Caco-2 (cell line): Measurements from ENCODE around the gene GRM4. TPM values are rescaled to one million over a fixed set of nuclear protein-coding genes. Genes with fewer than 3 reads are reported as not detected.

Experiments used
- BruUV-seq: library from RNA; stranded (reverse); fragments of 400-500 nt; replicated peaks from 2 replicates; lab custom pipeline; 2021; lab: Mats Ljungman, UMichigan
- CTCF ChIA-PET: fragments of 300-600 bp; sonication (Branson Sonifier 250); formaldehyde crosslinking; loops from one replicate; lab custom pipeline; 2022; ENCODE audit warnings: antibody characterized with exemption; lab: Charles Lee
- POLR2A ChIA-PET: fragments of 300-600 bp; sonication (Branson Sonifier 250); formaldehyde crosslinking; loops from one replicate; lab custom pipeline; 2022; ENCODE audit warnings: antibody characterized with exemption; lab: Charles Lee
- DNase-seq, 2 experiments: peaks; one replicate each; pipeline versions ENCODE4 v3.0.0 to v3.0.0-alpha.2; 2020 to 2022
- H3K27me3 ChIP-seq: replicated peaks from 2 replicates; pipeline ENCODE4 v1.6.0; 2011; ENCODE audit warnings: low read length; ENCODE audit not compliant: control insufficient read depth, insufficient read depth
- H3K36me3 ChIP-seq: 2 replicates; pipeline ENCODE4 v1.5.1; 2011; ENCODE audit warnings: low read length; ENCODE audit not compliant: control insufficient read depth, insufficient read depth
- H3K4me1 ChIP-seq: fragments of 250-450 bp; sonication (Bioruptor Pico); 2 replicates; pipeline ENCODE4 v1.5.1; 2020; ENCODE audit warnings: mild to moderate bottlenecking
- H3K4me3 ChIP-seq: 2 replicates; pipeline ENCODE4 v1.5.1; 2011; ENCODE audit warnings: low read depth, mild to moderate bottlenecking, control low read depth, low read length
- H3K9me3 ChIP-seq: fragments of 250-450 bp; sonication (Bioruptor Pico); 2 replicates; pipeline ENCODE4 v1.5.1; 2020; ENCODE audit warnings: mild to moderate bottlenecking, moderate library complexity
- H3K27ac Mint-ChIP-seq: one replicate; pipeline ENCODE4 v1.8.0; 2022; ENCODE audit warnings: mixed read lengths; ENCODE audit not compliant: unreplicated experiment
- H3K27me3 Mint-ChIP-seq: one replicate; pipeline ENCODE4 v1.8.0; 2022; ENCODE audit warnings: mixed read lengths; ENCODE audit not compliant: insufficient read depth, unreplicated experiment
- H3K36me3 Mint-ChIP-seq: one replicate; pipeline ENCODE4 v1.8.0; 2022; ENCODE audit warnings: mild to moderate bottlenecking, mixed read lengths; ENCODE audit not compliant: insufficient read depth, unreplicated experiment
- H3K4me1 Mint-ChIP-seq: one replicate; pipeline ENCODE4 v1.8.0; 2022; ENCODE audit warnings: low read depth, mixed read lengths; ENCODE audit not compliant: unreplicated experiment
- H3K4me3 Mint-ChIP-seq: one replicate; pipeline ENCODE4 v1.8.0; 2022; ENCODE audit warnings: mild to moderate bottlenecking, moderate library complexity, mixed read lengths; ENCODE audit not compliant: unreplicated experiment
- H3K9me3 Mint-ChIP-seq: one replicate; pipeline ENCODE4 v1.8.0; 2022; ENCODE audit warnings: mixed read lengths; ENCODE audit not compliant: unreplicated experiment
- intact Hi-C: fragments of 100-400 bp; cut with micrococcal nuclease; formaldehyde crosslinking; loops from one replicate; pipeline ENCODE4 v1.10.0; 2022; ENCODE audit not compliant: unreplicated experiment
- total RNA-seq: library from RNA; stranded (reverse); gene quantifications from 2 replicates; pipeline ENCODE4 v1.2.3, GENCODE V29; 2022
- TF ChIP-seq, protein P1 (sequence below), 2 experiments: fragments of 200-600 bp in 1 of 2; IDR thresholded peaks; 1 replicate in 1 of 2; 2 replicates in 1 of 2; pipeline versions ENCODE4 v1.5.1 to v1.8.0; 2011 to 2022; ENCODE audit warnings: antibody characterized with exemption in 1 of 2, control low read depth in 1 of 2, inconsistent platforms in 1 of 2, low read depth in 1 of 2, low read length in 1 of 2, mild to moderate bottlenecking in 1 of 2, moderate library complexity in 1 of 2; ENCODE audit not compliant: insufficient read depth in 1 of 2, severe bottlenecking in 1 of 2, unreplicated experiment in 1 of 2

Gene GRM4
- total RNA-seq, 1 experiment from 2014 or later: 0.09 TPM

- POLR2A ChIA-PET: no interaction called here
- TF ChIP-seq, protein P1, sequence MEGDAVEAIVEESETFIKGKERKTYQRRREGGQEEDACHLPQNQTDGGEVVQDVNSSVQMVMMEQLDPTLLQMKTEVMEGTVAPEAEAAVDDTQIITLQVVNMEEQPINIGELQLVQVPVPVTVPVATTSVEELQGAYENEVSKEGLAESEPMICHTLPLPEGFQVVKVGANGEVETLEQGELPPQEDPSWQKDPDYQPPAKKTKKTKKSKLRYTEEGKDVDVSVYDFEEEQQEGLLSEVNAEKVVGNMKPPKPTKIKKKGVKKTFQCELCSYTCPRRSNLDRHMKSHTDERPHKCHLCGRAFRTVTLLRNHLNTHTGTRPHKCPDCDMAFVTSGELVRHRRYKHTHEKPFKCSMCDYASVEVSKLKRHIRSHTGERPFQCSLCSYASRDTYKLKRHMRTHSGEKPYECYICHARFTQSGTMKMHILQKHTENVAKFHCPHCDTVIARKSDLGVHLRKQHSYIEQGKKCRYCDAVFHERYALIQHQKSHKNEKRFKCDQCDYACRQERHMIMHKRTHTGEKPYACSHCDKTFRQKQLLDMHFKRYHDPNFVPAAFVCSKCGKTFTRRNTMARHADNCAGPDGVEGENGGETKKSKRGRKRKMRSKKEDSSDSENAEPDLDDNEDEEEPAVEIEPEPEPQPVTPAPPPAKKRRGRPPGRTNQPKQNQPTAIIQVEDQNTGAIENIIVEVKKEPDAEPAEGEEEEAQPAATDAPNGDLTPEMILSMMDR (IDR thresholded peaks at IDR 0.05; ENCODE audit: insufficient read depth in 1 of 2, low read depth in 1 of 2, low read length in 1 of 2, severe bottlenecking in 1 of 2, unreplicated experiment in 1 of 2): no peak
- H3K27me3 ChIP-seq: no peaks in the 10 kb centered on the region; the same call in 1 of the 2 replicates
These were observed 30.5 kb downstream of the GRM4 start for GRCh38 chr6:34115403-34115795.

DNA sequence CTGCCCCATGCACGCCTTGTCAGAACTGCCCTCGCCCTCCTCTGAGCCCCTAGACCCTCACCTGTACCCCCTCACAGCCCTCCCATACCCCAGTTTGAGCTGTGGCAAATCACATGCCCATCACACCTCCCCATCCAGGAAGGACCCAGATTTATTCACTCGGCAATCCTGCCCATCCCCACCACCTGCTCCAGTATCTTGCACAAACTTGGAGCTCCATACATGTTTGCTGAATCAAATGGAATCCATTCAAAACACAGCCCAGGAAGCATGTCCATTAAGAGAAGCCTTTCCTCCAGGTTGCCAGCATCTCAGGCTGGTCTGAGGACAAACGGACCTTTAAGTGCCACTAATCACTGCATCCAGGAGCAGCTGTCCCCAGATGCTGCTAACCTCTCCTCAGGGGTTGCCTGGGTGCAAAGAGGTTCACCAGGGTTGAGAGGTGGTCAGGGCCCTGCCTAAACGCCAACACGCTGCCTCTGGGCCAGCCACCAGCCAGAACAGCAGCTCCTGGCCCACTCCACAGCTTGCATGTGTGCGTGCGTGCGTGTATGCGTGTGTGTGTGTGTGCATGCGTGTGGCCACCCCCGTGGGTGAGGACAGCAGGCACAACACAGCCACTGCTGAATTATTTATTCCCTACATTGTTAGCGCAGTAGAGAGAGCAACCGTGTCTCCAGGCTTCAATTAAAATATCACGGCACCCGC lies 31.0 kb downstream of the GRM4 start:
- no TSS peak for BruUV-seq
- Mint-ChIP-seq H3K36me3 (no peaks in the 10 kb centered on the region), H3K27ac (no peak overlapping the region), H3K4me3 (no peak overlapping the region), H3K9me3 (no peaks in the 10 kb centered on the region), H3K4me1 (no peaks in the 10 kb centered on the region), H3K27me3 (peaks cover 26% of the 10 kb centered on the region)
- Histone ChIP-seq H3K9me3 (no peaks in the 10 kb centered on the region), H3K4me1 (no peaks in the 10 kb centered on the region), H3K27me3 (no peaks in the 10 kb centered on the region; the same call in 1 of the 2 replicates), H3K4me3 (no peak overlapping the region), H3K36me3 (no peaks in the 10 kb centered on the region)
- CTCF ChIA-PET: no interaction called here
- TF ChIP-seq, protein P1 (IDR thresholded peaks at IDR 0.05; ENCODE audit: insufficient read depth in 1 of 2, low read depth in 1 of 2, low read length in 1 of 2, severe bottlenecking in 1 of 2, unreplicated experiment in 1 of 2): no peak
- intact Hi-C loops: loop anchor here (1.0 kb wide), 1 partner anchor 17 kb away; no protein-coding TSS in a partner anchor
- no peak for DNase-seq
- POLR2A ChIA-PET: no interaction called here

More at GRCh38 chr6:34115403-34115795, 30.5 kb downstream of the GRM4 start:
- Histone ChIP-seq H3K4me3 (no peak overlapping the region), H3K9me3 (no peaks in the 10 kb centered on the region), H3K36me3 (no peaks in the 10 kb centered on the region), H3K4me1 (no peaks in the 10 kb centered on the region)
- Mint-ChIP-seq H3K27ac (no peak overlapping the region), H3K9me3 (no peaks in the 10 kb centered on the region), H3K27me3 (peaks cover 26% of the 10 kb centered on the region), H3K4me1 (no peaks in the 10 kb centered on the region), H3K4me3 (no peak overlapping the region), H3K36me3 (no peaks in the 10 kb centered on the region)
- peak in 1 of 2 experiments; percentile 62 for DNase-seq
- CTCF ChIA-PET: no interaction called here
- no TSS peak for BruUV-seq
- intact Hi-C loops: loop anchor here (1.0 kb wide), 1 partner anchor 17 kb away; no protein-coding TSS in a partner anchor

DNA sequence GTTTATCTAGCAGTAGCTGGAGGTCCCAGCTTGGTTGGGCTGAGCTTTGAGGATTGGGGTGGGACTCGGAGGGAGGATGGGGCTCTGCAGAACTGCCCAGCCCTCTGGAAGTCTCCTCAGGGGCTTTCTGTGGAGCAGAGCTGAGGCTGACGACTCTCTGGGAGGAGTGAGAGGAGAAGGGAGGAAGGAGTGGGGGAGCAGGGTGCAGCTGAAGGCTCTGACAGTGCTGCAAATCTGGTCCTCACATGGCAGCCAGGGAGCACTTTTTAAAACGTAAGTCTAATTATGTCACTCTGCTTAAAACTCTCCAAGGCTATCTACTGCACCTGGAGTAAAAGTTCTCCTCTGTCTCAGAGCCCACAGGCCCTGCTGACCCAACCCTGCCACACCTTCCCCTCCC lies 32.4 kb downstream of the GRM4 start:
- peaks cover 2% of the 10 kb centered on the region; the same call in 1 of the 2 replicates for H3K27me3 ChIP-seq
- H3K36me3 Mint-ChIP-seq: no peaks in the 10 kb centered on the region
- no peak for DNase-seq
- H3K4me1 Mint-ChIP-seq: no peaks in the 10 kb centered on the region
- POLR2A ChIA-PET: no interaction called here
- no TSS peak for BruUV-seq
- H3K9me3 Mint-ChIP-seq: no peaks in the 10 kb centered on the region
- H3K4me3 Mint-ChIP-seq: no peak overlapping the region
- peaks cover 28% of the 10 kb centered on the region for H3K27me3 Mint-ChIP-seq
- no peak overlapping the region for H3K4me3 ChIP-seq
- intact Hi-C loops: no loop called here
- no peak overlapping the region for H3K27ac Mint-ChIP-seq
- H3K9me3 ChIP-seq: no peaks in the 10 kb centered on the region
- CTCF ChIA-PET: interaction anchor here (1.1 kb wide), 1 partner anchor 58 kb away, joined by 13 read pairs; no protein-coding TSS in a partner anchor
- H3K36me3 ChIP-seq: no peaks in the 10 kb centered on the region
- TF ChIP-seq, protein P1 (IDR thresholded peaks at IDR 0.05; ENCODE audit: insufficient read depth in 1 of 2, low read depth in 1 of 2, low read length in 1 of 2, severe bottlenecking in 1 of 2, unreplicated experiment in 1 of 2): no peak
- H3K4me1 ChIP-seq: no peaks in the 10 kb centered on the region
